ENCODE results near the gene CCM2.

DNA sequence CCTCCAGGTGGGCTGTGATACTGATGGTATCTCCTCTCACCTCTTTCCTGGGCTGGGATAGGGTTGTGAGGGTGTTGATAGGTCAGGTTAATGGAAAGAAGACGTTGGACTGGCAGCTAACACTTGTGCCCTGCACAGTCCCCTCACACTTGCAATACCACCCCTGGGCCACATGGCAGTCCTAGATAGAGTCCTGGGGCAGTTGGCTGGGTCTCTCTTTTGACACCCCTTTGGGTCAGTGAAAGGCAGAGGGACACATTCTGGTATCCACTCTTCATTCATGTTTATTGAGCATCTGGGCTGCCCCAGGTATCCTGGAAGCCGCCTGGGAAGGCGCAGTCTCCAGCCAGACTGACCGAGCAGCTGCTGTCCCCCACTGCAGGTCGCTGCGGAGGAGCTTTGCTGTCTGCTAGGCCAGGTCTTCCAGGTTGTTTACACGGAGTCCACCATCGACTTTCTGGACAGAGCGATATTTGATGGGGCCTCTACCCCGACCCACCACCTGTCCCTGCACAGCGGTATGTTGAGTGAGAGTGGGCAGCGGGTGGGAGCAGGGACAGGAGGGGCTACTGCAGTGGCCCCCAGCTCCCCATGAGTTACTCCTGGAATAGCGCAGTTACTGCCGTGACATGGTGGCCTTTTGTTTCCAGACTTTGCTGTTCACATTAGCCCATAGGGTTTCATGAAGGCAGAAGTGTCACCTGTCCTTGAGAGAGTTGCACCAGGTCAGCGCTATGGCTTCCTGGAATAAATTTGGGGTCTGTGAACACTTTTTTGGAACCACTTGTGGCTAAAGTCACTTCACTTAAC is 69.6 kb downstream of the CCM2 start:
- TF ChIP-seq REST (IDR thresholded peaks at IDR 0.05; ENCODE audit: insufficient read depth in 1 of 2, low read depth in 2 of 2, low read length in 2 of 2) (no peak), TAF1 (IDR thresholded peaks at IDR 0.05; ENCODE audit: borderline replicate concordance, insufficient read depth, low read length) (no peak), POLR2AphosphoS5 (IDR thresholded peaks at IDR 0.05; ENCODE audit: low read depth, low read length) (no peak), SIN3A (IDR thresholded peaks at IDR 0.05; ENCODE audit: borderline replicate concordance, insufficient read depth, low read length) (no peak)

All from PFSK-1 (cell line).